HEK293 (cell line): ENCODE measurements around the gene MAPKAP1.

ENCODE experiments used
- CTCF ChIP-seq: fragments of 450-650 bp; formaldehyde crosslinking; IDR thresholded peaks from 2 replicates; pipeline ENCODE4 v1.5.1; 2016; ENCODE audit warnings: missing biosample characterization, missing genetic modification characterization
- HOXC10 ChIP-seq: sonication (generic); formaldehyde crosslinking; IDR thresholded peaks from 2 replicates; pipeline ENCODE4 v1.8.1; 2023; ENCODE audit warnings: mild to moderate bottlenecking, missing genetic modification reagents
- IKZF3 ChIP-seq: fragments of 450-650 bp; IDR thresholded peaks from 2 replicates; pipeline ENCODE4 v1.5.0; 2018; ENCODE audit warnings: missing biosample characterization, mild to moderate bottlenecking, missing genetic modification characterization, moderate library complexity
- MZF1 ChIP-seq: fragments of 450-650 bp; formaldehyde crosslinking; IDR thresholded peaks from 2 replicates; pipeline ENCODE4 v1.5.1; 2017; ENCODE audit warnings: missing biosample characterization, missing genetic modification characterization, borderline replicate concordance
- PATZ1 ChIP-seq: fragments of 450-650 bp; formaldehyde crosslinking; IDR thresholded peaks from 2 replicates; pipeline ENCODE4 v1.5.1; 2016; ENCODE audit warnings: missing biosample characterization, missing genetic modification characterization
- REST ChIP-seq: fragments of 450-650 bp; formaldehyde crosslinking; IDR thresholded peaks from 2 replicates; pipeline ENCODE4 v1.5.1; 2016; ENCODE audit warnings: missing biosample characterization, missing genetic modification characterization
- ZIC2 ChIP-seq: fragments of 450-650 bp; formaldehyde crosslinking; IDR thresholded peaks from 2 replicates; pipeline ENCODE4 v1.5.1; 2016; ENCODE audit warnings: missing biosample characterization, missing genetic modification characterization
- ZNF132 ChIP-seq: fragments of 450-650 bp; formaldehyde crosslinking; IDR thresholded peaks from 2 replicates; pipeline ENCODE4 v1.5.1; 2017; ENCODE audit warnings: missing biosample characterization, missing genetic modification characterization, borderline replicate concordance
- ZNF292 ChIP-seq: fragments of 450-650 bp; formaldehyde crosslinking; IDR thresholded peaks from 2 replicates; pipeline ENCODE4 v1.5.1; 2016; ENCODE audit warnings: low read depth, missing biosample characterization, missing genetic modification characterization, borderline replicate concordance
- ZNF449 ChIP-seq: fragments of 450-650 bp; formaldehyde crosslinking; IDR thresholded peaks from 2 replicates; pipeline ENCODE4 v1.5.1; 2017; ENCODE audit warnings: missing biosample characterization, mild to moderate bottlenecking, missing genetic modification characterization, moderate library complexity
- ZNF747 ChIP-seq: fragments of 450-650 bp; formaldehyde crosslinking; IDR thresholded peaks from 2 replicates; pipeline ENCODE4 v1.5.1; 2016; ENCODE audit warnings: missing biosample characterization, missing genetic modification characterization

GRCh38 chr9:125475385-125475784 is 231.6 kb downstream of the MAPKAP1 start:
- TF ChIP-seq ZNF449 (tag by site-specific recombination) (no peak), CTCF (tag by site-specific recombination) (no peak), PATZ1 (no peak), ZNF132 (tag by site-specific recombination) (no peak), HOXC10 (CRISPR knock-in tag) (no peak), IKZF3 (no peak), MZF1 (tag by site-specific recombination) (no peak), ZIC2 (no peak), ZNF747 (tag by site-specific recombination) (no peak), ZNF292 (tag by site-specific recombination) (no peak), REST (tag by site-specific recombination) (no peak)
